ENCODE measurements around the gene LYPD6.

The LYPD6 gene

DNA sequence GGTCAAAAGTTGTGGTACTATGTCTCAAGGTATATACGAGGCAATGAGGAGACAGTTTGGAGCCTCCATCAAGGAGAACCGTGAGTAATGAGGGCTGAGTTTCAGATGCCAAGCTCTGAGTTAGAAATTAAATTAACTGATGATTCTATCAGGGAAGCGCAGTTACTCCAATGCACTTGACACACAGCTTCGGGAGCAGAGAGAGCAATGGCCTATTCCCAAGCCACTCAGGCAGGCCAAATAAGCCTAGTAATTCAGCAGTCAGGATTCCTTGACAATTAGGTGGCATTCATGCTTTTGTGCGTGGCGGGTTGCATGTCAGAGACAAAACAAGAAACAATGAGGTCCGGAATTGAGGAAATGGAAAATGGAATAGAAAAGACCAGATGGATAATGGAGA is 134.0 kb downstream of the LYPD6 start:
- Mint-ChIP-seq H3K36me3 (ENCODE audit: low read depth) (no peaks in the 10 kb centered on the region), H3K27ac (no peak overlapping the region), H3K27me3 (no peaks in the 10 kb centered on the region), H3K4me3 (no peak overlapping the region), H3K4me1 (ENCODE audit: low read depth) (no peaks in the 10 kb centered on the region), H3K9me3 (no peaks in the 10 kb centered on the region)
- intact Hi-C loops (cut with micrococcal nuclease): no loop called here

DNA sequence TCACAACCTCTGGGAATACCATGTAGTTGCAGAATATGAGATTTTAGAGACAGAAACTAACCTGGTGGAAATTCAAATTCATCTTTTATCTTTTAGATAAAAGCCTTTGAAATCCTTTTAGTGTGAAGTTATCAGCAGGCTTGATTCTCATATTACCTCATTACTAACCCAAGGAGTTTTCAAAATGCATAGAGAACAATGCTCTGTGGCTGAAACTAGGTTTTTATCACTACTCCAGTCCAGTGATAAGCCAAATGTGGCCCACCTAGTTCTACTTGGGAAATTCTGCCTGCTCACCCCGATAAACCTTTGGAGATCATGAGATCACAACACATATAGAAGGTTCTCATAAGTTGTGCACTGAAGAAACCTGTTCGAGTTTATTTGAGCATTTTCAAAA is 135.5 kb downstream of the LYPD6 start:
- H3K4me3 Mint-ChIP-seq: no peak overlapping the region
- no peaks in the 10 kb centered on the region for H3K36me3 Mint-ChIP-seq (ENCODE audit: low read depth)
- intact Hi-C loops (cut with micrococcal nuclease): no loop called here
- H3K9me3 Mint-ChIP-seq: no peaks in the 10 kb centered on the region
- H3K27me3 Mint-ChIP-seq: no peaks in the 10 kb centered on the region
- H3K4me1 Mint-ChIP-seq (ENCODE audit: low read depth): no peaks in the 10 kb centered on the region
- no peak overlapping the region for H3K27ac Mint-ChIP-seq

DNA sequence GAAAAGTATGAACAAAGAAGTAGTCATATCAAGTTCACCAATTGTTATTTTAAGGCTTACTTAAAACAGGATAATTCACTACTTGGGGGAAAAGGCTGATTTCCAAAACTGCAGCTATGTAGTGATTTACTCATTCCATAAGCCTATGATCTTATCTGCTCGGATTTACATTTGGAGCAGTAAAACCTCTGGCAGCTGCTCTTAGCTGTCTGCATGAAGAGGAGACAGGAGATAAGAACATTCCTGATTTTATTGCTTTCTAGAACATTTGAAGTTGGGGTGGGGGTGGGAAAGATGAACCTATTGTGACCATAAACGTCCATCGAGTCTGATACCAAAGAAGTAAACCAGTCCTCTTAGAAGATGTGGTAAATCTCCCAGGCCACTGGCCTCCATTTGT is 136.2 kb downstream of the LYPD6 start:
- H3K4me1 Mint-ChIP-seq (ENCODE audit: low read depth): no peaks in the 10 kb centered on the region
- no peaks in the 10 kb centered on the region for H3K9me3 Mint-ChIP-seq
- H3K36me3 Mint-ChIP-seq (ENCODE audit: low read depth): no peaks in the 10 kb centered on the region
- intact Hi-C loops (cut with micrococcal nuclease): no loop called here
- no peaks in the 10 kb centered on the region for H3K27me3 Mint-ChIP-seq
- no peak overlapping the region for H3K27ac Mint-ChIP-seq
- no peak overlapping the region for H3K4me3 Mint-ChIP-seq

DNA sequence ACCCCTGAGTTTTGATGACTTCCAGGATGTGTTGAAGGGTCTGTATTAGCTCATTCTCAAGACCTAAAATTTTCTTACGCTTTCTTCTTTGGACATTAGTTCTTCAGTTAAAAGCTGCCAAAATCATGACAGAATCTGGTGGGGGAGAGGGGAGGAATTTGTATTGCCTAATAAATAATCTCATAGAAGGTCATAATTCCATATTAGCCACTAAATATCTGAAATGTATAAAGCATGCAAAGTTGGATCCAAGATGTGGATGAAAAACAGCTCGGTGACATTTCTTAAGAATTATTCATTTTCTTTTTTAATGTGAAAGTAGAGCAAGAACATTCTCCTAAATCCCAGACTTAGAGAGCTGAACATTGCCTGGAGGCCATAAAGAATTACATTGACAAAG is 137.0 kb downstream of the LYPD6 start:
- Mint-ChIP-seq H3K4me1 (ENCODE audit: low read depth) (no peaks in the 10 kb centered on the region), H3K4me3 (no peak overlapping the region), H3K27me3 (no peaks in the 10 kb centered on the region), H3K27ac (no peak overlapping the region), H3K36me3 (ENCODE audit: low read depth) (no peaks in the 10 kb centered on the region), H3K9me3 (no peaks in the 10 kb centered on the region)
- intact Hi-C loops (cut with micrococcal nuclease): no loop called here

DNA sequence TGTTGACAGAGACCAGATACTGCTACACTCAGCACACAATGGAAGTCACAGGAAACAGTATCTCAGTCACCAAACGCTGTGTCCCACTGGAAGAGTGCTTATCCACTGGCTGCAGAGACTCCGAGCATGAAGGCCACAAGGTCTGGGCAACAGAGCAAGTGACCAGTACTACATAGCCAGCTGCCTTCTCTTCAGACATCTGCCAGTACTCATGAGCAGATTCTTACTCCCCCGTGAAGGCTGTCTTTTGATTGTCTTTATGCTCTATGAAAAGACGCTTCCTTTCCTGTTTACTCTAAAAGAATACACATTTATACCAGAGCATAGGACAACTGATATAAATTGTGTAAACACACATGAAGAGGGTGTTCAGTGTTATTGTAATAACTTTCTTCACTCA is 138.2 kb downstream of the LYPD6 start:
- Mint-ChIP-seq H3K27me3 (no peaks in the 10 kb centered on the region), H3K36me3 (ENCODE audit: low read depth) (no peaks in the 10 kb centered on the region), H3K4me1 (ENCODE audit: low read depth) (no peaks in the 10 kb centered on the region), H3K9me3 (no peaks in the 10 kb centered on the region), H3K4me3 (no peak overlapping the region), H3K27ac (no peak overlapping the region)
- intact Hi-C loops (cut with micrococcal nuclease): no loop called here

DNA sequence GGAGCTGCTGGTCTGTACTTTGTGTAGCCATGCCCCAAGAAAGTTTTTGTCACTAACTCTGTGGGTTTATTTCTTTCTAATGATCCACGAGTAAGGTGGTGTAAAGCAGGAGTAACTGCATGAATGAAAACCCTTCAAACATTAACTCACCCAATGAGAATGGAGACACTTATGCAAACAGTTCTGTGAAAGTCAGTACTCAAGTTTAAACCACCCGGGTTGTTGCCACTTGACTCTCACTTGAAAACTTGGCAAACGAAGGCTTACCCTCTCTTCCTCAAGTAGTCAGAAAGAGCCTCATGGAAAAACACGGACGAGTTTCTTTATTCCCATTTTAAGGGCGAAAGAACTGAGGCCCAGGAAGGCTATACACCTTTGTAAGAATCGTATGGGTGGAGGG is 139.7 kb downstream of the LYPD6 start:
- Mint-ChIP-seq H3K4me1 (ENCODE audit: low read depth) (no peaks in the 10 kb centered on the region), H3K9me3 (no peaks in the 10 kb centered on the region), H3K27ac (no peak overlapping the region), H3K27me3 (no peaks in the 10 kb centered on the region), H3K4me3 (no peak overlapping the region), H3K36me3 (ENCODE audit: low read depth) (no peaks in the 10 kb centered on the region)
- intact Hi-C loops (cut with micrococcal nuclease): no loop called here

DNA sequence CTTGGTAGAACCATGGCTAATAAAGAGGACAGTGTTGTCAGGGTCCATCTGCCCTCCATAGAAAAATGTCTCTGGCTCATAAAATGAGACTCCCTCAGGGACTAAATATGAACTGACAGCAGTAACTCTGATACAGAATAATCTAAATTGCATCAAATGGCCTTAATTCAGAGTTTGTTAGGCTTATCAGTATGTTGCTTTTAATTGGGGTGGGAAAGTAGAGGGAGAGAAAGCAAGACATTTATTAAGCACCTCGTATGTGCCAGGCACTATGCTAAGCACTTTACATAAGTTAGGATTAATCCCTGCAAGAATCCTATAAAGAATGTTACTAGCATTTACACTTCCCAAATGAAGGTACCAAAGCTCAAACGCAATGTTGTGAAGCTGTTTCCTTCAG is 142.0 kb downstream of the LYPD6 start:
- Mint-ChIP-seq H3K27ac (no peak overlapping the region), H3K9me3 (no peaks in the 10 kb centered on the region), H3K36me3 (ENCODE audit: low read depth) (no peaks in the 10 kb centered on the region), H3K27me3 (no peaks in the 10 kb centered on the region), H3K4me1 (ENCODE audit: low read depth) (no peaks in the 10 kb centered on the region), H3K4me3 (no peak overlapping the region)
- intact Hi-C loops (cut with micrococcal nuclease): no loop called here

DNA sequence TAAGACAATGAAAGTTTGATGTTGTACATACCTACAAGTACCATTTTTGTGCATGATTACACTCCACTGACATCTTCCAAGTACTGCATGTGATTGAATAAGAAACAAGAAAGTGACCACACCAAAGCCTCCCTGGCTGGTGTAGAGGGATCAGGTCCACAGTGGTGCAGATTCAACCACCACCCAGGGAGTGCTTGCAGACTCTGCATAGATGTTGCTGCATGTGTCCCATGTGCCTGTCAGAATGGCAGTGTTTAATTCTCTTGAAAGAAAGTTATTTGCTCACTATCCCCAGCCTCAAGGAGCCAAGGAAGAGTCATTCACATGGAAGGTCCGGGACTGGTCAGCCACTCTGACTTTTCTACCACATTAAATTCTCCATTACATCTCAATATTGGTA is 142.7 kb downstream of the LYPD6 start:
- H3K4me3 Mint-ChIP-seq: no peak overlapping the region
- intact Hi-C loops (cut with micrococcal nuclease): no loop called here
- H3K4me1 Mint-ChIP-seq (ENCODE audit: low read depth): no peaks in the 10 kb centered on the region
- no peaks in the 10 kb centered on the region for H3K27me3 Mint-ChIP-seq
- no peaks in the 10 kb centered on the region for H3K9me3 Mint-ChIP-seq
- H3K36me3 Mint-ChIP-seq (ENCODE audit: low read depth): no peaks in the 10 kb centered on the region
- H3K27ac Mint-ChIP-seq: no peak overlapping the region

DNA sequence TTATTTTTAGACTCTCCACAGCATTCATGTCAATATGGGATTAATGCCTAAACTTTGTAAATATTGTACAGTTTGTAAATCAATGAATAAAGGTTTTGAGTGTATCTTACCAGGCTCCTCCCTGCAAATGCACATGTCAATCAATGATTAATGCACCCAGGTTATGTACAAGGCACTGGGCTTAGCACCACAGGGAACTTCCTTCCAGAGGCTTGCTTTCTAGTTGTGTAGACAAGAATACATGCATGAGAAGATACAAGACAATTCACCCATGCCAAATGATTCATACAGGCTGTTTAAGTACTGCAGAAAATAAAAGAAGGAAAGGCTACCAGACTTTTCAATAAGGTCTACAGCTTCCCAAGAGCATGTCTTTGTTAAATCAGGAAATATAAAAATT is 143.1 kb downstream of the LYPD6 start:
- H3K27me3 Mint-ChIP-seq: no peaks in the 10 kb centered on the region
- H3K4me1 Mint-ChIP-seq (ENCODE audit: low read depth): no peaks in the 10 kb centered on the region
- no peak overlapping the region for H3K27ac Mint-ChIP-seq
- intact Hi-C loops (cut with micrococcal nuclease): no loop called here
- H3K4me3 Mint-ChIP-seq: no peak overlapping the region
- no peaks in the 10 kb centered on the region for H3K36me3 Mint-ChIP-seq (ENCODE audit: low read depth)
- H3K9me3 Mint-ChIP-seq: no peaks in the 10 kb centered on the region

DNA sequence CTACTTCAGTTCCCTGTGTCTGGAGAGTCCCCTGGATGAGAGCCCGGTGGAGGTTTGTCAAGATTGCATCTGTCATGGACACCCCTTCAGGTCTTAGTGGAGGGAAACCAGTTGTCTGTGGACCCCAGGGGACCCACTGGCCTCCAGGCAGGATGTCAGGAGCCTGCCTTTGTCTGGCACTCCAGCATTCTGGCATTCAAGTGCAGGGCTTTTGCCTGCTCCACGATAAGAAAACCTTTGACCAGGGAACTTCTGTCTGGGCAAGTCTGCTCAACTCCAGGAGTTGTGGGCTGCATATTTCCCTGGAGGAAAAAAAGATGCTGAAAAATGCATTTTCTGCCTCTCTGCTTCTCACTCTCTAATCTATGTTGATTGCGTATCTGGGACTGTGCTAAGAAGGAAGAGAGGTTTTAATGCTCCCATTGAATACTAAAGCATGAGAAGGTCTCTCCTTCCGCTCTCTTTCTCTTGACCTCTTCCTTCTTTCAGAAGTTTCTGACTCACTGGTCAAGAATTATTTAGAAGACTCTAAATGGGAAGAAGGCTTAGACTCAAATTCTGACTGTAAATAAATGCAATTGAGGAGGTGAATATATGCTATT is 152.7 kb downstream of the LYPD6 start:
- Mint-ChIP-seq H3K4me3 (no peak overlapping the region), H3K9me3 (no peaks in the 10 kb centered on the region), H3K4me1 (ENCODE audit: low read depth) (no peaks in the 10 kb centered on the region), H3K27me3 (no peaks in the 10 kb centered on the region), H3K36me3 (ENCODE audit: low read depth) (no peaks in the 10 kb centered on the region), H3K27ac (no peak overlapping the region)
- intact Hi-C loops (cut with micrococcal nuclease): no loop called here

DNA sequence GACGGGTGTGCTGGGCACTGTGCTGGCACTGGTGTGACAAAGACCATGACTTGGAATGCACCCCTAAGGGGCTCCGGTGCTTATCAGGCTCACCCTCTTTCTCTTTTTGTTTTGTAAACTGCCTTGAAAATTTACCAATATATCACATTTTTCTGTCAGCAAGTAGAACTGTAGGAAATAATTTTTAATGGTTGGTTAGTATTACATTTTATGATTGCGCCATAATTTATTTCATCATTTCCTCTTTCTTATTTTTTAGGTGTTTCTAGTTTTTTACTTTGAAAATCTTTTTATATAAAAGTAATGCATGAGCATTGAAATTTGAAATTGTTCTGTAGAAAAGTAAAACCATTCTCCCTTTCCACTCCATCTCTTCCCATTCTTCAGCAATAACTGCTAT is 156.3 kb downstream of the LYPD6 start:
- no peaks in the 10 kb centered on the region for H3K36me3 Mint-ChIP-seq (ENCODE audit: low read depth)
- H3K27me3 Mint-ChIP-seq: no peaks in the 10 kb centered on the region
- H3K9me3 Mint-ChIP-seq: no peaks in the 10 kb centered on the region
- H3K4me1 Mint-ChIP-seq (ENCODE audit: low read depth): no peaks in the 10 kb centered on the region
- no peak overlapping the region for H3K4me3 Mint-ChIP-seq
- H3K27ac Mint-ChIP-seq: no peak overlapping the region
- intact Hi-C loops (cut with micrococcal nuclease): no loop called here

DNA sequence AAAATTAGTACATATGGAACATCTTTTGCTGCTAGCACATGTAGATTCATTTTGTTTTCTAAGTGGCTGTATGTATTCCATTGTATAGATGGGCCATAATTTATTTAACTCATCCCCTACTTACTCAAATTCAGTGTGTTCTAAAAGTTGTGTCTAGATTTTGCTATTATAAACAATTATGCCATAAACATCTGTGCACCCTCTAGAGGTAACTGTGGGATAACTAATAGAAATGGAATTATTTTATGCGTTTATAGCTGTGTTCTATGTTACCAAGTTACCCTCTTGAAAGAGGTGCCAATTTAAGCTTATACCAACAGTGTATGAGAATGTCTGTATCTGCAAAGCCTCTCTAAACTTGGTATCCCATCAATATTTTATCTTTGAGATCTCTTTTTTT is 156.8 kb downstream of the LYPD6 start:
- intact Hi-C loops (cut with micrococcal nuclease): no loop called here
- Mint-ChIP-seq H3K9me3 (no peaks in the 10 kb centered on the region), H3K4me3 (no peak overlapping the region), H3K4me1 (ENCODE audit: low read depth) (no peaks in the 10 kb centered on the region), H3K27me3 (no peaks in the 10 kb centered on the region), H3K36me3 (ENCODE audit: low read depth) (no peaks in the 10 kb centered on the region), H3K27ac (no peak overlapping the region)

DNA sequence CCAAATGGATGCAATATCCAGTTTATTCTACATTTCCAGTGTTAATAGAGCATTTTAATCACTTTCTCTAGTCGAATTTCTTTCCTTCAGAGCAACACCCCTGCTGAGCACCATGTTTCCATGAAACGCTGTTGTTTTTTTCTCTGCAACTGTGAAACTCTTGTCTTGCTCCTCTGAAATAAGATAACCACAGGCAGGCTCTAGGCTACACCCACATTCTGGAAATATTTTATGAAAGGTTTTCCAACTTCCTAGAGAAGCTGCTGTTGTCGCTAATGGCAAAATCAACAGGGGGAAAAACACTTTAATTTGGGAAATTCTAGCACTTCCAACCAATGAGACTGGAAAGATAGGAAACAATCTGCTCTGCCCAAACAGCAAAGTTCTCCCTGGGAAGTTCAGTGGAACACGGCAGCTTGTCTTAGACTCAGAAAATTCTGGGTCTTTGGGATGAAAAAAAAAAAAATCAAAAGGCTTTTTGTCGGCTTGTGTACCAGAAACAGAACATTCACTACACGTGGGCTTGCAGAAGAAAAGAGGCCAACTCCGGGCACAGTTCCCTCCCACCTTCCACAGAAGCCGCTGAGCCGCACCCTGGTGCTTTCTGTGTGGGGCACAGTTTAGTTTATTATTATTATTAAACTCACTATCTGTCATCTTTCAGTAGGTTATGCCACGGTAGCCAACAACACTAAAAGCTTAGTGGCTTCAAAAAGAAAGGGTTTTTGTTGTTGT is 158.5 kb downstream of the LYPD6 start:
- intact Hi-C loops (cut with micrococcal nuclease): no loop called here
- Mint-ChIP-seq H3K27ac (no peak overlapping the region), H3K4me3 (no peak overlapping the region), H3K36me3 (ENCODE audit: low read depth) (no peaks in the 10 kb centered on the region), H3K4me1 (ENCODE audit: low read depth) (no peaks in the 10 kb centered on the region), H3K9me3 (no peaks in the 10 kb centered on the region), H3K27me3 (no peaks in the 10 kb centered on the region)

DNA sequence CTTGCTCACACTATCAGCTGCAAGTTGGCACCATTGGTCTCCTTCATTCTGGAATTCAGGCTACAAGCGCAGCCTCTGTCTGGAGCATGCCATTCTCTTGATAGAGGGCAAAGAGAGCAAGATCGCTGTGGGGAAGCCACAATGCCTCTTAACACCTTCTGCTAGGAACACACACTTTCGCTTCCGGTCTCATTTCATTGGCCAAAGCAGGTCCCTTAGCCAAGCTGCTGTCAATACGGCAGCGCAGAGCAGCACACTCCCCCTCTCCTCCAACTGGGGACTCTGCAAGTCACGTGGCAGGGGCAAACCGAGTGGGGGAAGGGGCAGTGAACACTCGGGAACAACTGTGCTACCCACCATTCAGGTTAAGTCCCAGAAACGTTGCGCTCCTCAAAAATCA is 159.1 kb downstream of the LYPD6 start:
- H3K27me3 Mint-ChIP-seq: no peaks in the 10 kb centered on the region
- no peaks in the 10 kb centered on the region for H3K36me3 Mint-ChIP-seq (ENCODE audit: low read depth)
- no peak overlapping the region for H3K4me3 Mint-ChIP-seq
- no peak overlapping the region for H3K27ac Mint-ChIP-seq
- H3K4me1 Mint-ChIP-seq (ENCODE audit: low read depth): no peaks in the 10 kb centered on the region
- no peaks in the 10 kb centered on the region for H3K9me3 Mint-ChIP-seq
- intact Hi-C loops (cut with micrococcal nuclease): no loop called here

DNA sequence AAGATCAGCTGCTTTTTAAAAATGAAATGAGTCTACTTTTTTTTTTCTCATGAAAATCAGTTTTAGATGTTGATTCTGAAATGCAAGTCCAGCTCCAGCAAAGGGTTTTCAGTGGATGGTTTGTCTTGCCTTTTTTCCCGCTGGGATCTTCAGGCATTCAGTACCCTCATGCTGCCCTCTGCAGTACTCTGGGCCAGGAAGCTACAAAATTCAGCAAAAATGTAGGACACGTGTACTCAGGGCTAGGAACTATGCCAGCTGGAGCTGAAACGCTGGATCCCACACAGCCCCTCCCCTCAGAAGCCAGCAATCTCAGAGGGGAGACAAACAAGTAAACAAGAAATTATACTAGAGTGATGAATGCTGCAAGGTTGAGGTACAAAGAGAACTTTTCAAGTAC is 159.9 kb downstream of the LYPD6 start:
- Mint-ChIP-seq H3K36me3 (ENCODE audit: low read depth) (no peaks in the 10 kb centered on the region), H3K9me3 (no peaks in the 10 kb centered on the region), H3K27ac (no peak overlapping the region), H3K4me3 (no peak overlapping the region), H3K27me3 (no peaks in the 10 kb centered on the region), H3K4me1 (ENCODE audit: low read depth) (no peaks in the 10 kb centered on the region)
- intact Hi-C loops (cut with micrococcal nuclease): no loop called here

All from dendritic cell treated with granulocyte-macrophage colony-stimulating factor and Interleukin-4, amounts not matched to agents 40 ng/mL and 50 ng/mL, for 4 days (primary cell).